Esophagus muscularis mucosa (tissue), 3 donors: ENCODE results near the gene DOCK7.

Experiments used
- CTCF ChIP-seq, 3 experiments: fragments of 200-600 bp in 2 of 3; fragments of 450-650 bp in 1 of 3; sonication (generic) in 2 of 3; IDR thresholded peaks; one replicate each; pipeline ENCODE4 v1.5.1; 2017 to 2019; ENCODE audit warnings: antibody characterized with exemption in 3 of 3, mild to moderate bottlenecking in 2 of 3, moderate library complexity in 1 of 3
- POLR2A ChIP-seq: fragments of 450-650 bp; IDR thresholded peaks from one replicate; pipeline ENCODE4 v1.6.1; 2017; ENCODE audit warnings: antibody characterized with exemption, moderate library complexity, mild to moderate bottlenecking, low read depth
- POLR2AphosphoS5 ChIP-seq, 2 donors: sonication (generic); formaldehyde crosslinking; IDR thresholded peaks; one replicate each; pipeline ENCODE4 v1.6.1; 2017; ENCODE audit warnings: antibody characterized with exemption in 2 of 2

GRCh38 chr1:62732331-62732730 is 44.1 kb upstream of the DOCK7 start:
- TF ChIP-seq CTCF (IDR thresholded peaks at IDR 0.05) (no peak), POLR2A (no peak), POLR2AphosphoS5 (IDR thresholded peaks at IDR 0.05) (no peak)
